ENCODE results near the gene SRMS. TPM values are rescaled to one million over a fixed set of nuclear protein-coding genes. Genes with fewer than 3 reads are reported as not detected.
"Not testable (repeated sequence)": the region's sequence is repeated elsewhere in the genome, so short reads cannot be mapped to it uniquely, and the experiment has no call there.

The SRMS gene
- total and polyA plus RNA-seq, 2 donors (not counting 1 experiment from before 2014, with no cell fraction given), result not detected

DNA sequence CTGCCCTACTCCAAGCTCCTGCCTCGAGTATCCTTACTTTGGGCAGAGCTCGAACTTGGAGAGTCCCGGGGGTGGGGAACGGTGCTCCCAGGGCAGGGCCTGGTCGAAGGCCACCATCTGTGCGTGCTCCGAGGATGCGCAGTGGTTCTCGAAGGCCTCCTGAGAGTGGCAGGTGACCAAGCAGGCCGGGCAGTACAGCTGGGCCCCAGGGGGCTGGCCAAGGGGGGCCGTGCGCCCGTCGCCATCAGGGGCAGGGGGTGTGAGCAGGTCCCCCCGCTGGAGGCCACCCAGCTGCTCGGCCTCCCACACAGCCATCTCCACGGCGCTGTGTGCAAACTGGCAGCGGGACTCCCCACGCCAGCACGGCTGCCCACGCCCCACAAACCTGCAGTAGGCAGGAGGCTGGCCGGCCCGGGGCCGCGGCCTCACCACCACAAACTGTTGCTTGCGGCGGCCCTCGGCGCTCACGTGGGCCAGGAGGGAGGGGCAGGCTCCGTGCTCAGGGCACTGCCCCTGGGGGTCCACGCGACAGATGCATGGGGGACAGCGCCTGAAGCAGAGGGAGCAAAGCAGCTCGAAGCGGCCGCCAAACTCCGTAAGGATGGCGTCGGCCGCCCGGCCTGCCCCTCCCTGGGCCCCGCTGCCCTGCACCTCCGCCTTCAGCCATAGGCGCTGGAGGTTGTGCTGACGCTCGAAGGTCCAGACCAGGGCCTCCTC, 24.7 kb upstream of the SRMS start:
- Histone ChIP-seq H3K4me1 (ENCODE audit: control insufficient read depth, extremely low read depth, insufficient read depth, low read length) (peaks cover 7% of the 10 kb centered on the region), H3K27me3 (ENCODE audit: control insufficient read depth, insufficient read depth, low read length) (no peaks in the 10 kb centered on the region), H3K79me2 (ENCODE audit: control insufficient read depth, insufficient read depth, low read length) (peaks cover 5% of the 10 kb centered on the region), H3K27ac (ENCODE audit: insufficient read depth, low read length) (no peak overlapping the region), H3K4me3 (replicated peaks in 1 of 4; ENCODE audit: control extremely low read depth in 1 of 4, insufficient read depth in 1 of 4, low read depth in 3 of 4, low read length in 4 of 4) (no peak overlapping the region), H3K36me3 (ENCODE audit: control insufficient read depth, insufficient read depth, low read length) (peaks cover 3% of the 10 kb centered on the region), H3K9me3 (ENCODE audit: control insufficient read depth, insufficient read depth, low read depth, low read length) (no peaks in the 10 kb centered on the region), H3K4me2 (ENCODE audit: extremely low read depth, insufficient read depth, low read length) (no peak overlapping the region), H3K9ac (ENCODE audit: insufficient read depth, low read length) (peak overlapping the region; percentile 2), H2AFZ (ENCODE audit: low read length) (no peak overlapping the region), H4K20me1 (ENCODE audit: control insufficient read depth, extremely low read depth, insufficient read depth, low read length) (no peaks in the 10 kb centered on the region)
- no peak for DNase-seq (ENCODE audit: low read depth in 2 of 2)
- TF ChIP-seq, protein P1, sequence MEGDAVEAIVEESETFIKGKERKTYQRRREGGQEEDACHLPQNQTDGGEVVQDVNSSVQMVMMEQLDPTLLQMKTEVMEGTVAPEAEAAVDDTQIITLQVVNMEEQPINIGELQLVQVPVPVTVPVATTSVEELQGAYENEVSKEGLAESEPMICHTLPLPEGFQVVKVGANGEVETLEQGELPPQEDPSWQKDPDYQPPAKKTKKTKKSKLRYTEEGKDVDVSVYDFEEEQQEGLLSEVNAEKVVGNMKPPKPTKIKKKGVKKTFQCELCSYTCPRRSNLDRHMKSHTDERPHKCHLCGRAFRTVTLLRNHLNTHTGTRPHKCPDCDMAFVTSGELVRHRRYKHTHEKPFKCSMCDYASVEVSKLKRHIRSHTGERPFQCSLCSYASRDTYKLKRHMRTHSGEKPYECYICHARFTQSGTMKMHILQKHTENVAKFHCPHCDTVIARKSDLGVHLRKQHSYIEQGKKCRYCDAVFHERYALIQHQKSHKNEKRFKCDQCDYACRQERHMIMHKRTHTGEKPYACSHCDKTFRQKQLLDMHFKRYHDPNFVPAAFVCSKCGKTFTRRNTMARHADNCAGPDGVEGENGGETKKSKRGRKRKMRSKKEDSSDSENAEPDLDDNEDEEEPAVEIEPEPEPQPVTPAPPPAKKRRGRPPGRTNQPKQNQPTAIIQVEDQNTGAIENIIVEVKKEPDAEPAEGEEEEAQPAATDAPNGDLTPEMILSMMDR (conservative IDR thresholded peaks at IDR 0.05 in 1 of 2, IDR thresholded peaks at IDR 0.05 in 1 of 2; ENCODE audit: low read depth in 1 of 2, low read length in 2 of 2), result no peak
- TF ChIP-seq EZH2 (IDR thresholded peaks at IDR 0.05; ENCODE audit: low read length, missing control alignments), result no peak

DNA sequence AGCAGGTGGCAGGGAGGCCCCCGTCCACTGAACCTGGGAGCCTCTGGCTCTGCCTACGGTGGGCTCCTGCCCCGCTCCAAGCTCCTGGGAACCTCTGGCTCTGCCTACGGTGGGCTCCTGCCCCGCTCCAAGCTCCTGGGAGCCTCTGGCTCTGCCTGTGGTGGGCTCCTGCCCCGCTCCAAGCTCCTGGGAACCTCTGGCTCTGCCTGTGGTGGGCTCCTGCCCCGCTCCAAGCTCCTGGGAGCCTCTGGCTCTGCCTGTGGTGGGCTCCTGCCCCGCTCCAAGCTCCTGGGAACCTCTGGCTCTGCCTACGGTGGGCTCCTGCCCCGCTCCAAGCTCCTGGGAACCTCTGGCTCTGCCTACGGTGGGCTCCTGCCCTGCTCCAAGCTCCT, 23.5 kb upstream of the SRMS start:
- not testable (repeated sequence) for H3K9me3 ChIP-seq (ENCODE audit: control insufficient read depth, insufficient read depth, low read depth, low read length); H3K9ac ChIP-seq (ENCODE audit: insufficient read depth, low read length); DNase-seq (ENCODE audit: low read depth in 2 of 2); H3K79me2 ChIP-seq (ENCODE audit: control insufficient read depth, insufficient read depth, low read length); H3K4me1 ChIP-seq (ENCODE audit: control insufficient read depth, extremely low read depth, insufficient read depth, low read length); H3K4me2 ChIP-seq (ENCODE audit: extremely low read depth, insufficient read depth, low read length); H3K4me3 ChIP-seq (replicated peaks in 1 of 4; ENCODE audit: control extremely low read depth in 1 of 4, insufficient read depth in 1 of 4, low read depth in 3 of 4, low read length in 4 of 4); H4K20me1 ChIP-seq (ENCODE audit: control insufficient read depth, extremely low read depth, insufficient read depth, low read length); H3K27me3 ChIP-seq (ENCODE audit: control insufficient read depth, insufficient read depth, low read length); H3K27ac ChIP-seq (ENCODE audit: insufficient read depth, low read length); H3K36me3 ChIP-seq (ENCODE audit: control insufficient read depth, insufficient read depth, low read length); H2AFZ ChIP-seq (ENCODE audit: low read length)

DNA sequence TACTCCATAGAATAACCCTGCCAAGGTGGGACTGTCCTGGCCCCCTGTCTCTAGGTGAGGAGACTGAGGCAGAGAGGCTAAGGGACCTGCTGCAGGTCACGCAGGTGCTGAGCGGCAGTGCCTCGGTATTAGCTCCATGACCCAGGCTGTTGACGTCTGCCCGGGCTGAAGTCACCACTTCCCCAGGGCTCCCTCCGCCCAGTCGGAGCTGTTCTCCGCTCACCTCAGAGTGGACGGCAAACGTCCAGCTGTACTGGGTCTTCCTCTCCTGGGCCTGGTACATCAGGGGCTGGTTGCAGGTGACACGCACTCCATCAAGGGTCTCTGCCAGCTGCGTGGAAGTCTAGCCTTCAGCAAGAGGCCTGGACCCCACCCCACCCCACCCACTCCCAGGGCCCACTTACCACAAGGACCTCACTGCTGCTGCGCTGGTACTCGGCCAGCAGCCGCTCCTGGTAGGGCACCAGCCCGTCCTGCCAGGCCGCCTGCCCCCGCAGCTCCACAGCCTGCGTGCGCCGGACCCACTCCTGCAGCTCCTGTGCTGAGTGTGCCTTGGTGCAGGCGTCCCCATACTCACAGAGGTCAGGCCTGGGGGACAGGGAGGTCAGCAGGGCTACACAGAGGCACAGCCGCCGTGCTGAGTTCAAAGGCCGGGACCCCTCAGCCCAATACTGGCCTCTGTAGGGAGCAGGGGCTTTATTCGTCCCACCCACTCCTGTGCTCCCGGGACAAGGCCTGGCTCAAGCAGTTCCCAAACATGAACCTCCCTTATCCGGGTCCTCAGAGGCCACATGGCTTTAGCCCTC, 22.9 kb upstream of the SRMS start:
- H4K20me1 ChIP-seq (ENCODE audit: control insufficient read depth, extremely low read depth, insufficient read depth, low read length), result no peaks in the 10 kb centered on the region
- no peak overlapping the region for H3K4me3 ChIP-seq (replicated peaks in 1 of 4; ENCODE audit: control extremely low read depth in 1 of 4, insufficient read depth in 1 of 4, low read depth in 3 of 4, low read length in 4 of 4)
- H3K9ac ChIP-seq (ENCODE audit: insufficient read depth, low read length), result no peak overlapping the region
- no peaks in the 10 kb centered on the region for H3K9me3 ChIP-seq (ENCODE audit: control insufficient read depth, insufficient read depth, low read depth, low read length)
- H3K4me2 ChIP-seq (ENCODE audit: extremely low read depth, insufficient read depth, low read length), result no peak overlapping the region
- peaks cover 5% of the 10 kb centered on the region for H3K79me2 ChIP-seq (ENCODE audit: control insufficient read depth, insufficient read depth, low read length)
- DNase-seq (ENCODE audit: low read depth in 2 of 2), result no peak
- peaks cover 7% of the 10 kb centered on the region for H3K4me1 ChIP-seq (ENCODE audit: control insufficient read depth, extremely low read depth, insufficient read depth, low read length)
- peaks cover 10% of the 10 kb centered on the region for H3K36me3 ChIP-seq (ENCODE audit: control insufficient read depth, insufficient read depth, low read length)
- H3K27ac ChIP-seq (ENCODE audit: insufficient read depth, low read length), result no peak overlapping the region
- H2AFZ ChIP-seq (ENCODE audit: low read length), result no peak overlapping the region
- TF ChIP-seq EZH2 (IDR thresholded peaks at IDR 0.05; ENCODE audit: low read length, missing control alignments), result no peak
- TF ChIP-seq, protein P1 (conservative IDR thresholded peaks at IDR 0.05 in 1 of 2, IDR thresholded peaks at IDR 0.05 in 1 of 2; ENCODE audit: low read depth in 1 of 2, low read length in 2 of 2), result no peak
- H3K27me3 ChIP-seq (ENCODE audit: control insufficient read depth, insufficient read depth, low read length), result no peaks in the 10 kb centered on the region
